Mammary epithelial cell (primary cell): Measurements from ENCODE around the gene SSC5D.

Experiments used
- EZH2 ChIP-seq: IDR thresholded peaks from 2 replicates; pipeline ENCODE4 v1.6.1; 2012; ENCODE audit warnings: low read length, inconsistent platforms, borderline replicate concordance
- TF ChIP-seq, protein P1 (sequence below), 2 donors: IDR thresholded peaks in 1 of 2; conservative IDR thresholded peaks in 1 of 2; 2 replicates each; pipeline ENCODE4 v1.5.1; 2011 to 2012; ENCODE audit warnings: inconsistent platforms in 2 of 2, low read length in 2 of 2, mild to moderate bottlenecking in 2 of 2, control low read depth in 1 of 2, low read depth in 1 of 2; ENCODE audit not compliant: insufficient read depth in 1 of 2; ENCODE audit errors: extremely low read depth in 1 of 2

GRCh38 chr19:55528030-55528803 lies 40.0 kb downstream of the SSC5D start:
- TF ChIP-seq, protein P1, sequence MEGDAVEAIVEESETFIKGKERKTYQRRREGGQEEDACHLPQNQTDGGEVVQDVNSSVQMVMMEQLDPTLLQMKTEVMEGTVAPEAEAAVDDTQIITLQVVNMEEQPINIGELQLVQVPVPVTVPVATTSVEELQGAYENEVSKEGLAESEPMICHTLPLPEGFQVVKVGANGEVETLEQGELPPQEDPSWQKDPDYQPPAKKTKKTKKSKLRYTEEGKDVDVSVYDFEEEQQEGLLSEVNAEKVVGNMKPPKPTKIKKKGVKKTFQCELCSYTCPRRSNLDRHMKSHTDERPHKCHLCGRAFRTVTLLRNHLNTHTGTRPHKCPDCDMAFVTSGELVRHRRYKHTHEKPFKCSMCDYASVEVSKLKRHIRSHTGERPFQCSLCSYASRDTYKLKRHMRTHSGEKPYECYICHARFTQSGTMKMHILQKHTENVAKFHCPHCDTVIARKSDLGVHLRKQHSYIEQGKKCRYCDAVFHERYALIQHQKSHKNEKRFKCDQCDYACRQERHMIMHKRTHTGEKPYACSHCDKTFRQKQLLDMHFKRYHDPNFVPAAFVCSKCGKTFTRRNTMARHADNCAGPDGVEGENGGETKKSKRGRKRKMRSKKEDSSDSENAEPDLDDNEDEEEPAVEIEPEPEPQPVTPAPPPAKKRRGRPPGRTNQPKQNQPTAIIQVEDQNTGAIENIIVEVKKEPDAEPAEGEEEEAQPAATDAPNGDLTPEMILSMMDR (conservative IDR thresholded peaks at IDR 0.05 in 1 of 2, IDR thresholded peaks at IDR 0.05 in 1 of 2; ENCODE audit: extremely low read depth in 1 of 2, insufficient read depth in 1 of 2, low read depth in 1 of 2, low read length in 2 of 2) = no peak
- TF ChIP-seq EZH2 = no peak
